HG02840 (cell line): ENCODE measurements around the gene PAPPA.

Source experiments
- ATAC-seq: cut with Tn5 transposase; IDR thresholded peaks from one replicate; pipeline ENCODE4 v1.9.1; 2021; ENCODE audit warnings: mild to moderate bottlenecking, moderate library complexity, moderate number of reproducible peaks; ENCODE audit not compliant: unreplicated experiment, low FRiP score

Gene PAPPA

GRCh38 chr9:116212986-116213692 lies 59.5 kb downstream of the PAPPA start:
- no peak for ATAC-seq

GRCh38 chr9:116213693-116214047 lies 60.1 kb downstream of the PAPPA start:
- no peak for ATAC-seq

- ATAC-seq: no peak
Observed at GRCh38 chr9:116218399-116218798, 64.8 kb downstream of the PAPPA start.

- no peak for ATAC-seq
Observed at GRCh38 chr9:116219686-116220085, 66.1 kb downstream of the PAPPA start.

- ATAC-seq: no peak
Observed at GRCh38 chr9:116223926-116224325, 70.3 kb downstream of the PAPPA start.

- ATAC-seq: no peak
Observed at GRCh38 chr9:116230051-116230632, 76.6 kb downstream of the PAPPA start.

- no peak for ATAC-seq
Observed at GRCh38 chr9:116232424-116233159, 79.0 kb downstream of the PAPPA start.

GRCh38 chr9:116233160-116233530 lies 79.6 kb downstream of the PAPPA start:
- no peak for ATAC-seq

GRCh38 chr9:116234081-116234480 lies 80.5 kb downstream of the PAPPA start:
- ATAC-seq: no peak

- ATAC-seq: no peak
Observed at GRCh38 chr9:116236979-116237378, 83.4 kb downstream of the PAPPA start.

- no peak for ATAC-seq
Observed at GRCh38 chr9:116237456-116237855, 83.9 kb downstream of the PAPPA start.

GRCh38 chr9:116238225-116238624 lies 84.6 kb downstream of the PAPPA start:
- ATAC-seq: no peak

- ATAC-seq: no peak
Observed at GRCh38 chr9:116238776-116239340, 85.3 kb downstream of the PAPPA start.

GRCh38 chr9:116243708-116244107 lies 90.1 kb downstream of the PAPPA start:
- no peak for ATAC-seq

- ATAC-seq: no peak
Observed at GRCh38 chr9:116247284-116247683, 93.7 kb downstream of the PAPPA start.

- ATAC-seq: no peak
Observed at GRCh38 chr9:116247791-116248374, 94.3 kb downstream of the PAPPA start.

- ATAC-seq: no peak
Observed at GRCh38 chr9:116250891-116251290, 97.3 kb downstream of the PAPPA start.

GRCh38 chr9:116251366-116251765 lies 97.8 kb downstream of the PAPPA start:
- ATAC-seq: no peak

- no peak for ATAC-seq
Observed at GRCh38 chr9:116260531-116260930, 106.9 kb downstream of the PAPPA start.

GRCh38 chr9:116262448-116262847 lies 108.9 kb downstream of the PAPPA start:
- no peak for ATAC-seq

- no peak for ATAC-seq
Observed at GRCh38 chr9:116264361-116264760, 110.8 kb downstream of the PAPPA start.
